Liver (tissue), 3 donors: ENCODE data around the gene TMEM259.

Experiments used
- CTCF ChIP-seq: fragments of 150-350 bp; IDR thresholded peaks from 2 replicates; pipeline ENCODE4 v1.5.1; 2017; ENCODE audit warnings: improper control_type of control experiment, low read depth, low read length; ENCODE audit not compliant: missing input control
- FOXA1 ChIP-seq: IDR thresholded peaks from 2 replicates; pipeline ENCODE4 v1.6.1; 2016; ENCODE audit warnings: antibody characterized with exemption
- HNF4G ChIP-seq: IDR thresholded peaks from 2 replicates; pipeline ENCODE4 v1.6.1; 2016; ENCODE audit warnings: antibody characterized with exemption
- MAX ChIP-seq: IDR thresholded peaks from 2 replicates; pipeline ENCODE4 v1.6.1; 2016; ENCODE audit warnings: antibody characterized with exemption
- RAD21 ChIP-seq, 2 donors: IDR thresholded peaks; 2 replicates each; pipeline ENCODE4 v1.6.1; 2016; ENCODE audit warnings: antibody characterized with exemption in 2 of 2, mild to moderate bottlenecking in 2 of 2
- SP1 ChIP-seq: IDR thresholded peaks from 2 replicates; pipeline ENCODE4 v1.6.1; 2018; ENCODE audit warnings: antibody characterized with exemption, mild to moderate bottlenecking
- ZBTB33 ChIP-seq: IDR thresholded peaks from 2 replicates; pipeline ENCODE4 v1.6.1; 2016; ENCODE audit warnings: antibody characterized with exemption
- donor health status: healthy.
- donor health status: healthy.

GRCh38 chr19:999379-999719 is 21.6 kb downstream of the TMEM259 start:
- TF ChIP-seq CTCF (no peak), ZBTB33 (no peak), MAX (no peak), SP1 (no peak), HNF4G (no peak), RAD21 (IDR thresholded peaks at IDR 0.05) (no peak), FOXA1 (no peak)
